Stomach (tissue), 9 donors: ENCODE measurements around the gene PRKCH. TPM values are rescaled to one million over a fixed set of nuclear protein-coding genes. Genes with fewer than 3 reads are reported as not detected.

ENCODE experiments used
- DNase-seq, 2 donors: peaks; one replicate each; pipeline versions ENCODE4 v3.0.0 to v3.0.0-alpha.2; 2013 to 2019
- H3K27ac ChIP-seq, 5 donors: fragments of 200-600 bp in 4 of 5; sonication (generic) in 4 of 5; one replicate each; pipeline ENCODE4 v1.5.1; 2013 to 2019; ENCODE audit warnings: mild to moderate bottlenecking in 1 of 5, moderate library complexity in 1 of 5
- H3K27me3 ChIP-seq, 3 donors: fragments of 200-600 bp; sonication (generic); one replicate each; pipeline ENCODE4 v1.5.1; 2017 to 2019; ENCODE audit warnings: mixed run types in 1 of 3
- H3K36me3 ChIP-seq, 4 donors: fragments of 200-600 bp; sonication (generic); 1 replicate in 3 of 4; 2 replicates in 1 of 4; pipeline ENCODE4 v1.5.1; 2016 to 2019
- H3K4me1 ChIP-seq, 4 donors: fragments of 200-600 bp; sonication (generic); one replicate each; pipeline ENCODE4 v1.5.1; 2016 to 2019
- H3K4me3 ChIP-seq, 4 donors: fragments of 200-600 bp; sonication (generic) in 3 of 4; one replicate each; pipeline ENCODE4 v1.5.1; 2016 to 2019; ENCODE audit warnings: mild to moderate bottlenecking in 1 of 4
- H3K9me3 ChIP-seq, 4 donors: fragments of 200-600 bp; sonication (generic); one replicate each; pipeline ENCODE4 v1.5.1; 2016 to 2019
- CTCF ChIP-seq, 7 experiments: fragments of 450-650 bp in 4 of 7; fragments of 200-600 bp in 3 of 7; sonication (generic) in 3 of 7; IDR thresholded peaks; one replicate each; pipeline ENCODE4 v1.5.1; 2016 to 2019; ENCODE audit warnings: antibody characterized with exemption in 7 of 7, control low read depth in 2 of 7, mild to moderate bottlenecking in 1 of 7
- EP300 ChIP-seq: sonication (generic); formaldehyde crosslinking; IDR thresholded peaks from one replicate; pipeline ENCODE4 v1.6.1; 2017; ENCODE audit warnings: antibody characterized with exemption
- POLR2A ChIP-seq, 4 donors: fragments of 450-650 bp; IDR thresholded peaks; one replicate each; pipeline ENCODE4 v1.6.1; 2016; ENCODE audit warnings: antibody characterized with exemption in 4 of 4, control low read depth in 2 of 4, mild to moderate bottlenecking in 1 of 4, moderate library complexity in 1 of 4
- POLR2AphosphoS5 ChIP-seq, 3 donors: sonication (generic); formaldehyde crosslinking; IDR thresholded peaks; one replicate each; pipeline ENCODE4 v1.6.1; 2016; ENCODE audit warnings: antibody characterized with exemption in 3 of 3
- WGBS, 5 donors: extraction: QIAGEN DNeasy Blood & Tissue Kit in 3 of 5; methylation state at CpG; one replicate each; pipeline versions ENCODE4 v1.1.5 to v1.1.7; 2013 to 2018; 5-methylcytosine and 5-hydroxymethylcytosine counted together
- intact Hi-C: fragments of 100-400 bp; cut with DNase I; formaldehyde crosslinking; loops from one replicate; pipeline ENCODE4 v1.15.1; 2023; ENCODE audit warnings: low total_unique reads
- polyA plus RNA-seq, 3 donors: library from polyadenylated mRNA; stranded (reverse); fragments of 200-250 nt; gene quantifications; one replicate each; pipeline ENCODE4 v1.2.3, GENCODE V29; 2013
- total RNA-seq, 5 donors: library from RNA; depleted of rRNA; stranded (reverse); fragments of >200 nt; gene quantifications; one replicate each; pipeline versions ENCODE4 v1.1.0 to v1.2.3, GENCODE V29; 2014 to 2016
- donor health status: healthy with polysubstance abuse.
- donor health status: Bipolar disorder and iron deficiency.
- donor health status: healthy.

Gene PRKCH
- total and polyA plus RNA-seq, 8 donors: 5.5 to 84.0 (median 14.7) TPM

DNA sequence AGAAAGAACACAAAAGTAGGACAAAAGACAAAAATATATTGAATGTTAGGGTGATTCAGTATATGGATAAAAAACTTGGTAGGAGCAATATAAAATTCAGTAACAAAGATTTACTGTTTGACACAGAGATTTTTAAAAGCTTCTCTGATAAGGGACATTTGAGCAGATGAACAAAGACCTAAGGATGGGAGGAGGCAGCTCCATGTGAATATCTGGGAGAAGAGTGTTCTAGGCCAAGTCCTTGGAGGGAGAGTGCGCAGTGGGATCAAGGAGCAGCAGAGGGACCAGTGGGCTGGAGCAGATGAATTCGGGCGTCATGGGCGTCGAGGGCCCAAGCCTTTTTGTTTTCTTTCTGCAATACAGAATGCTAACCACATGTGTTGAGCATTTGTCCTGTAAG lies 174.4 kb downstream of the PRKCH start:
- intact Hi-C loops: no loop called here
- WGBS, 5 donors: 94 to 100% (median 98%) methylated on average over 5 of the region's 5 CpGs
- Histone ChIP-seq H3K27ac (no peak overlapping the region), H3K9me3 (no peaks in the 10 kb centered on the region), H3K4me3 (no peak overlapping the region), H3K27me3 (no peaks in the 10 kb centered on the region), H3K4me1 (peaks cover 7 to 40% (median 13%) of the 10 kb centered on the region in 4 donors), H3K36me3 (no peaks in the 10 kb centered on the region)
- TF ChIP-seq CTCF (IDR thresholded peaks at IDR 0.05) (no peak), EP300 (no peak)
- no peak for DNase-seq

GRCh38 chr14:61498303-61498702 lies 176.9 kb downstream of the PRKCH start:
- Histone ChIP-seq H3K4me1 (peaks cover 7 to 28% (median 17%) of the 10 kb centered on the region in 4 donors), H3K27ac (peak overlapping the region; percentile 37 to 77 (median 64)), H3K4me3 (no peak overlapping the region), H3K9me3 (no peaks in the 10 kb centered on the region), H3K27me3 (no peaks in the 10 kb centered on the region), H3K36me3 (no peaks in the 10 kb centered on the region)
- intact Hi-C loops: no loop called here
- DNase-seq: no peak
- TF ChIP-seq POLR2AphosphoS5 (IDR thresholded peaks at IDR 0.05) (no peak), EP300 (no peak), CTCF (IDR thresholded peaks at IDR 0.05) (no peak), POLR2A (IDR thresholded peaks at IDR 0.05) (no peak)
- WGBS, 5 donors: 24 to 33% (median 30%) methylated on average over 3 of the region's 3 CpGs

- Histone ChIP-seq H3K27ac (peak overlapping the region; percentile 37 to 77 (median 64)), H3K4me3 (no peak overlapping the region), H3K27me3 (no peaks in the 10 kb centered on the region), H3K4me1 (peaks cover 7 to 32% (median 19%) of the 10 kb centered on the region in 4 donors), H3K9me3 (no peaks in the 10 kb centered on the region), H3K36me3 (no peaks in the 10 kb centered on the region)
- DNase-seq: peak in 1 of 2 donors; percentile 42
- WGBS, 5 donors: 13 to 29% (median 18%) methylated on average over 6 of the region's 6 CpGs
- TF ChIP-seq EP300 (no peak), POLR2AphosphoS5 (IDR thresholded peaks at IDR 0.05) (peak in 2 of 3 donors; percentile 6 to 49)
- intact Hi-C loops: no loop called here
These were observed 177.4 kb downstream of the PRKCH start for GRCh38 chr14:61498811-61499210.

DNA sequence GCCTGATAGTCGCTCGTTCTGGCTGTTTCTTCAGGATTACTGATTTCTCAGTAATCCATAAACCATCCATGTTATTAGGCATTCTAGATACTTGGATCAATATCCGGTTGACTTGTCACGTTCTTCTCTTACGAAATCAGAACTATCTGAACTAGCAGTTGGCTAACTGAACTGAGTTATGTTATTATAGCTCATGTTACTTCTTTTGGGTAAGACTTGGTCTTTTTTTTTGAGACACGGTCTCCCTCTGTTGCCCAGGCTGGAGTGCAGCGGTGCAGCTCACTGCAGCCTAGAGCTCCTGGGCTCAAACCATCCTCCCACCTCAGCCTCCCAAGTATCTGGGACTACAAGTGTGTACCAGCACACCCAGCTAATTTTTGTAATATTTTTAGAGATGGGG lies 178.6 kb downstream of the PRKCH start:
- intact Hi-C loops: no loop called here
- peak overlapping the region in 1 of 5 donors; percentile 77 for H3K27ac ChIP-seq

More for the DNA sequence above, 178.6 kb downstream of the PRKCH start:
- no peaks in the 10 kb centered on the region for H3K36me3 ChIP-seq
- DNase-seq: no peak
- TF ChIP-seq CTCF (IDR thresholded peaks at IDR 0.05) (no peak), POLR2AphosphoS5 (IDR thresholded peaks at IDR 0.05) (no peak), POLR2A (IDR thresholded peaks at IDR 0.05) (no peak), EP300 (no peak)
- no peak overlapping the region for H3K4me3 ChIP-seq
- peaks cover 7 to 35% (median 19%) of the 10 kb centered on the region in 4 donors for H3K4me1 ChIP-seq
- WGBS, 5 donors: 89 to 91% (median 91%) methylated on average over 7 of the region's 7 CpGs
- H3K9me3 ChIP-seq: no peaks in the 10 kb centered on the region
- H3K27me3 ChIP-seq: no peaks in the 10 kb centered on the region
